ENCODE data around the gene GRM4.

GRM4 gene

DNA sequence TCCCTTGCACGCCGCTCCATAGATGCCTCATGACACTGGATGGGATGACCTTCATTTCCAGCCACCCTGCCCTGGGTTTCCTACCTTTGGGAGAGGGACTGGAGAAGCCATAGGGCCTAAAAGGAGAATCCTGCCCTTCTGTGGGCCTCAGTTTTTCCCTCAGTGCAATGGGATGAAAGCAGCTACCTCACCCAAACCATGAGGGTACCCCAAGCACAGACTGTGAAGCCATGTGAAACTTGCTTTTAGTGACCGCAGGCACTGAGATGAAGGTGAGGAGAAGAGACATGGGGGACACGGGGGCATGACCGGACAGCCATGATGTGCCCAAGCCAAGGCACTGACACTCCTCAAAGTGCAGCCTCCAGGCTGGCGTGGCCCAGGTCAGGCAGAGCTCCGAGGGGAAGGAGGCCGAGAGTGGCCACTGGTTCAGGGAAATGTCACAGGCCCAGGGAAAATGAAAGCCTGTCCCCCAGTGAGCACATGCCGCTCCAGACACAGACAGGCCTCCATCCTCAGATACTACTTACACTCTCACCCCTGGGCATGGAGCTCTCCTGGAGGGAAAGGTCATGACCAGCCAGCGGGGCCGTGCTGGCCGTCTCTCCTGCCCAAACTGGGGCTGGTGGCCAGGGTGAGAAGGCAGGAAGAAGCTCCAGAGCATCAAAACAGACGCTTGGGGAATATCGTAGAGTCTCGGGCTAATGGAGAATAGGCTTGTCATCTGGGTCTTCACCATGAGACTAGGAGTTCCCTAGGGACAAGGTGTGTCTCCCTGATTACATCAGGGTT, 116.2 kb downstream of the GRM4 start:
- no peaks in the 10 kb centered on the region for H3K36me3 ChIP-seq (ENCODE audit: insufficient read depth, low read length)
- no peak overlapping the region for H3K9ac ChIP-seq (ENCODE audit: low read depth, low read length)
- H3K4me1 ChIP-seq (ENCODE audit: control insufficient read depth, insufficient read depth, low read length), result no peaks in the 10 kb centered on the region
- H3K9me3 ChIP-seq (replicated peaks; ENCODE audit: low read length), result no peaks in the 10 kb centered on the region
- H3K4me2 ChIP-seq (ENCODE audit: low read length), result no peak overlapping the region
- peaks cover 55% of the 10 kb centered on the region for H3K27me3 ChIP-seq (ENCODE audit: control insufficient read depth, insufficient read depth, low read length)
- no peak overlapping the region for H3K4me3 ChIP-seq (ENCODE audit: low read length)

- H3K36me3 ChIP-seq (ENCODE audit: insufficient read depth, low read length), result no peaks in the 10 kb centered on the region
- H3K4me1 ChIP-seq (ENCODE audit: control insufficient read depth, insufficient read depth, low read length), result no peaks in the 10 kb centered on the region
- H3K9ac ChIP-seq (ENCODE audit: low read depth, low read length), result no peak overlapping the region
- H3K4me2 ChIP-seq (ENCODE audit: low read length), result no peak overlapping the region
- H3K27me3 ChIP-seq (ENCODE audit: control insufficient read depth, insufficient read depth, low read length), result peaks cover 55% of the 10 kb centered on the region
- H3K4me3 ChIP-seq (ENCODE audit: low read length), result no peak overlapping the region
- H3K9me3 ChIP-seq (replicated peaks; ENCODE audit: low read length), result no peaks in the 10 kb centered on the region
These were observed 117.1 kb downstream of the GRM4 start for GRCh38 chr6:34028691-34029360.

- H3K36me3 ChIP-seq (ENCODE audit: insufficient read depth, low read length), result no peaks in the 10 kb centered on the region
- no peak overlapping the region for H3K4me3 ChIP-seq (ENCODE audit: low read length)
- no peak overlapping the region for H3K4me2 ChIP-seq (ENCODE audit: low read length)
- H3K4me1 ChIP-seq (ENCODE audit: control insufficient read depth, insufficient read depth, low read length), result no peaks in the 10 kb centered on the region
- H3K9me3 ChIP-seq (replicated peaks; ENCODE audit: low read length), result no peaks in the 10 kb centered on the region
- peaks cover 60% of the 10 kb centered on the region for H3K27me3 ChIP-seq (ENCODE audit: control insufficient read depth, insufficient read depth, low read length)
- H3K9ac ChIP-seq (ENCODE audit: low read depth, low read length), result no peak overlapping the region
These were observed 117.9 kb downstream of the GRM4 start for GRCh38 chr6:34027939-34028441.

DNA sequence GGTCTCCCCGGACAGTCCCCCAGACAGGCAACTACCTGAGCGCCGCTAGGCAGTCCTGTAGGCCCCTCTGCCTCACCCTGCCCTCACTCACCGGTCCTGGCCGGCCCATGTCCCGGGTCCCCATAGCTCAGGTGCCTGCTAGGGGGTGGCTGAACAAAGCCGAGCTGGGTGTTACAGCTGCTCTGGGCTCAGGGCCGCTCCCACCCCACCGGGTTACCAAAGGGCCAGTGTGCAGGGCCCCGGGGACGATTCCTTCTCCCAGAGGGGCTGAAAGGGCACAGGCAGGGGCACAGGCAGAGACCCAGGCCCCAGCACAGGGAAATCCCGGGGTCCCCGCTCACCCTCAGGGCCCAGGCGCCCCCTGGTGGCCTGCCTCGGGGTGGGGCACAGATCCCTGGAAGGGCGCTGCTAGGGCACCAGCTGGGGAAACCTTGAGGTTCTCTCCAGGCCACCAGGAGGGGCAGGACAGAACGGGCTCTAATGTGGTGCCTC, 118.4 kb downstream of the GRM4 start:
- Histone ChIP-seq H3K9me3 (replicated peaks; ENCODE audit: low read length) (no peaks in the 10 kb centered on the region), H3K36me3 (ENCODE audit: insufficient read depth, low read length) (no peaks in the 10 kb centered on the region), H3K4me3 (ENCODE audit: low read length) (no peak overlapping the region), H3K4me1 (ENCODE audit: control insufficient read depth, insufficient read depth, low read length) (no peaks in the 10 kb centered on the region), H3K27me3 (ENCODE audit: control insufficient read depth, insufficient read depth, low read length) (peaks cover 65% of the 10 kb centered on the region), H3K9ac (ENCODE audit: low read depth, low read length) (no peak overlapping the region), H3K4me2 (ENCODE audit: low read length) (no peak overlapping the region)

DNA sequence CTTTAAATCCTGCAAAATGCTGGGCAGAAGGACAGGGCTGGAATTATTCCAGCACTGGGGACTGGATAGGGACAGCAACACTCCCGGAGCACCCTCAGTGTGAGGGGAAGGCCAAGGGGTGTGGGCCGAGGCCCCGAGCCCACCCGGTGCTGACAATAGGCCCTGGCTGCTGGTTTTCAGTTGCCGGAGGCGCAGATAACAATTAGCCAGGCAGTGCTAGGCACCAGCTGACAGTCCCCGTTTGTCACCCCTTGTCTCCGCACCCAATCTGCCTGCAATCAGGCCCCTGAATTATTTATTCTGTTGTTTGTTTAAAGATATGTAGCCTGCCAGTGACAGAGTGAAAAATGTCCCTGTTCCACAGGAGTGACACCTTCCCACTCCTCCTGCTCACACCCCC, 120.0 kb downstream of the GRM4 start:
- Histone ChIP-seq H3K4me1 (ENCODE audit: control insufficient read depth, insufficient read depth, low read length) (no peaks in the 10 kb centered on the region), H3K36me3 (ENCODE audit: insufficient read depth, low read length) (no peaks in the 10 kb centered on the region), H3K4me3 (ENCODE audit: low read length) (no peak overlapping the region), H3K4me2 (ENCODE audit: low read length) (no peak overlapping the region), H3K9me3 (replicated peaks; ENCODE audit: low read length) (no peaks in the 10 kb centered on the region), H3K9ac (ENCODE audit: low read depth, low read length) (no peak overlapping the region), H3K27me3 (ENCODE audit: control insufficient read depth, insufficient read depth, low read length) (peaks cover 68% of the 10 kb centered on the region)

- Histone ChIP-seq H3K9ac (ENCODE audit: low read depth, low read length) (no peak overlapping the region), H3K9me3 (replicated peaks; ENCODE audit: low read length) (no peaks in the 10 kb centered on the region), H3K36me3 (ENCODE audit: insufficient read depth, low read length) (no peaks in the 10 kb centered on the region), H3K4me1 (ENCODE audit: control insufficient read depth, insufficient read depth, low read length) (no peaks in the 10 kb centered on the region), H3K4me3 (ENCODE audit: low read length) (no peak overlapping the region), H3K27me3 (ENCODE audit: control insufficient read depth, insufficient read depth, low read length) (peaks cover 70% of the 10 kb centered on the region), H3K4me2 (ENCODE audit: low read length) (no peak overlapping the region)
These were observed 120.6 kb downstream of the GRM4 start for GRCh38 chr6:34025112-34025807.

DNA sequence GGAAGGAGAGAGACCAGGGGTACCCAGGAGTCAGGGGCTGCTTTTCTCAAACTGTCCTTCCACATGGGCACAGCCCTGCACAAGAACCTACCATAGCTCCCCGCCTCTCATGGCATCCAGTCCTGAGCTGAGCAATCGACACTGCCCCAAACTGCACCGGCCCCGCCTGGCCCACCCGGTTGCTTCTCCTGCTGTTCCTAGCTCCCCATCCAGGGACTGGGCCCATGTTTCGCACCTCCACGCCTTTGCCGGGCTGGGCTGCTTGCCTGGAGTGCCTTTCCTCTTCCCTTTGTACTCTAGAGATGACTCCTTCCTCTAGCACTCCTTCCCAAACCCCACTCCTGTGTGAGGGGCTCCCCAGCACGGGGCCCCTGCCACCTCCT, 123.0 kb downstream of the GRM4 start:
- Histone ChIP-seq H3K4me1 (ENCODE audit: control insufficient read depth, insufficient read depth, low read length) (no peaks in the 10 kb centered on the region), H3K4me3 (ENCODE audit: low read length) (no peak overlapping the region), H3K9ac (ENCODE audit: low read depth, low read length) (no peak overlapping the region)

GRCh38 chr6:34022250-34022872, 123.5 kb downstream of the GRM4 start:
- Histone ChIP-seq H3K27me3 (ENCODE audit: control insufficient read depth, insufficient read depth, low read length) (peaks cover 67% of the 10 kb centered on the region), H3K9ac (ENCODE audit: low read depth, low read length) (no peak overlapping the region), H3K4me2 (ENCODE audit: low read length) (no peak overlapping the region), H3K4me1 (ENCODE audit: control insufficient read depth, insufficient read depth, low read length) (no peaks in the 10 kb centered on the region), H3K36me3 (ENCODE audit: insufficient read depth, low read length) (no peaks in the 10 kb centered on the region), H3K4me3 (ENCODE audit: low read length) (no peak overlapping the region), H3K9me3 (replicated peaks; ENCODE audit: low read length) (no peaks in the 10 kb centered on the region)

More for the DNA sequence above, 123.0 kb downstream of the GRM4 start:
- no peak overlapping the region for H3K4me2 ChIP-seq (ENCODE audit: low read length)
- H3K27me3 ChIP-seq (ENCODE audit: control insufficient read depth, insufficient read depth, low read length), result peaks cover 67% of the 10 kb centered on the region
- H3K9me3 ChIP-seq (replicated peaks; ENCODE audit: low read length), result no peaks in the 10 kb centered on the region
- no peaks in the 10 kb centered on the region for H3K36me3 ChIP-seq (ENCODE audit: insufficient read depth, low read length)

DNA sequence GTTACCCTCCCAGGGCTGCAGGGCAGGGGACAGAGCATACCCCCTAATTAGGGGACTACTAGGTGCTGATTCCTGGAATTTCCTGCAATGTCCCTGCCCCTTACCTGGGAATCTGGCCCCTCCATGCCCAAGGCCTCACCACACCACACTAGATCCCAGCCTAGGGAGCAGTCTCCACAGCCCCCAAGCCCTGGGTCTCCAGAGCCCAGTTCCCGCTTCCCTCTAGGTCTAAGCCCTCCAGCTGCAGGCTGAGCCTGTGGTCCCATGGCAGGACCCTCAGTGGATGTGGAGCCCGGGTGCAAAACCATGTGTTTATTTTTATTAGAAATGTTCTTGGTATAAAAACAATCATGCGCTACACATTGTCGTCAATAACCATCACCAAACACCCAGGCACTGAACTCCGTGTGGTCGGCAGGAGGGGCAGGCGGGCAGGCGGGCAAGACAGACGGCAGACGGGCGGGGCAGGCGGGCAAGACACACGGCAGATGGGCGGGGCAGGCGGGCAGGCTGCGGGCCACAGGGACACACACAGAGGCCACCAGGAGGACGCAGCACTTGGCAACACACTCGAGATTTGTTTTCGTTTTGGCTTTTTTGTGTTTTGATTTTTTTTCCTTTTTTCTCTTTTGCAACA, 124.2 kb downstream of the GRM4 start:
- Histone ChIP-seq H3K9ac (ENCODE audit: low read depth, low read length) (no peak overlapping the region), H3K4me2 (ENCODE audit: low read length) (no peak overlapping the region), H3K4me3 (ENCODE audit: low read length) (no peak overlapping the region), H3K4me1 (ENCODE audit: control insufficient read depth, insufficient read depth, low read length) (no peaks in the 10 kb centered on the region), H3K9me3 (replicated peaks; ENCODE audit: low read length) (no peaks in the 10 kb centered on the region), H3K36me3 (ENCODE audit: insufficient read depth, low read length) (no peaks in the 10 kb centered on the region), H3K27me3 (ENCODE audit: control insufficient read depth, insufficient read depth, low read length) (peaks cover 62% of the 10 kb centered on the region)

- Histone ChIP-seq H3K27me3 (ENCODE audit: control insufficient read depth, insufficient read depth, low read length) (peaks cover 55% of the 10 kb centered on the region), H3K9ac (ENCODE audit: low read depth, low read length) (no peak overlapping the region)
These were observed 124.9 kb downstream of the GRM4 start for GRCh38 chr6:34020807-34021553.

More at GRCh38 chr6:34020807-34021553, 124.9 kb downstream of the GRM4 start:
- no peaks in the 10 kb centered on the region for H3K9me3 ChIP-seq (replicated peaks; ENCODE audit: low read length)
- H3K36me3 ChIP-seq (ENCODE audit: insufficient read depth, low read length), result no peaks in the 10 kb centered on the region
- H3K4me3 ChIP-seq (ENCODE audit: low read length), result no peak overlapping the region
- H3K4me1 ChIP-seq (ENCODE audit: control insufficient read depth, insufficient read depth, low read length), result no peaks in the 10 kb centered on the region
- H3K4me2 ChIP-seq (ENCODE audit: low read length), result no peak overlapping the region

All from skeletal muscle satellite cell (primary cell).